ENCODE measurements around the gene NDUFA13.

NDUFA13 gene

DNA sequence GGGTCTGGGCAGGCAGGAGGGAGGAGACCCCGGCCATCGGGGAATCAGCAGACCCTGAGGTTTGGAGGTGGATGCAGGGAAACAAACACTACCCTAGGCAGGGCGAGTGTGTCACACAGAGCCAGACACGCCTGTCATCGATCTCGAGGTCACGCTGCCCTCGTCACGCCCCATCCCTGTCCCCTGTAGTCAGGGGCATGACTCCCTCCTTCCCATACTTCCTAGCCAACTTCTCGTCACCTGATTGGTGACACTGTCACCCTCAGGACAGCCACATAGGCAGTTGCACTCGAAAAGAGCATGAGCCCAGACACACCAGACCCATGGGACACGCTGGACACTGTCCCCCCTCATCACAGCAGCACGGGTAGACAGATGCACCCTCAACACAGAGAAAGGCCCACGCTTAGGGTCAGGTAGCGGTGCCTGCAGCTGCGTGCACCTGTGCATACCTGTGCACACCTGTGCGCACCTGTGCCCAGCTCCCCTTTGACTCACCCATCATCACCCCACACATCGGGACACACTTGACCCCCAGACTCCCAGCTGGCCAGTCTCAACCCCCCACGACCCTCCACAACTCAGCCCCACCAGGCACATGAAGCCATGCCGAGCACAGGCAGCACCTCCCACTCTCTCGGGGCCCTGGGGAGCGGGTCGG is 33.9 kb downstream of the NDUFA13 start:
- no peak for DNase-seq

GRCh38 chr19:19550485-19550929 is 34.5 kb downstream of the NDUFA13 start:
- no peak for DNase-seq

DNA sequence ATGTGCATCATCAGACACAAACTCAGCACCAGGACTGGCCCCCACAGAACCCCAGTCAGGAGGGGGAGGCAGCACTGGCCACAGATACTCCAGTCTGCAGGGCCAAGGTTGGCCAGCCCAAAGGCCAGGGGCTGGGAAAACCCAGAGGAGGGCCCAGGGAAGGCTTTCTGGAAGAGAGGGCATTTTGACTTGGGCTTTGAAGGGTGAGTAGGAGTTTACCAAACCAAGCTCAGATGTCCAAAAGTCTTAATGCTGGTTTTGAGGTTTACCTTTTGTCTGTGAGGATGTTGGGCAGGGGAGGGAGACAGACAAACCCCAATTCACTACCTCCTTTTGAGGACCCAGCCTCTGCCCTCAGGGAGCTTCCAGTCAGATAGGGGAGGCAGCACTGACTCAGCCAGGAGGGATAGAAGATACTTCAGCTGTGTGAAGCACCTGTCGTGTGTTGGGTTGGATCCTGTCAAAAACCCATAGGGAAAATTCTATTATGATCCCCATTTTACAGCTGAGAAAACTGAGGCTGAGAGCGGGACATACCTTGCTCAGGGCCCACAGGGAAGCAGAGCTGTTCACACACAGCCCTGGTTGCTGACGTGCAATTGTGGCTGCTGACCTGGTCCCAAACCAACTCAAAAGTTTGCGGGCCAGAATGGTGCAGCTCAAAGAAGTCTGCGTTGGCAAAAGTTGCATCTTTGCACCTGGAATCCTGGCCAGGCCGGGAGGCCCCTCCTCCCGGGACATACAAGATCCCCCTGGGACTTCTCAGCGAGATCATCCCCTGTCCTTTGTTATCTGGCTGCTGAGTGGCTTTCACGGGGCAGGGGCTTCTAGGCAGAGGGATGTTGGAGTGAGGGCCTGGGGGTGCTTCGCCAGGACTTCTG is 35.2 kb downstream of the NDUFA13 start:
- DNase-seq = no peak

GRCh38 chr19:19551853-19552192 is 35.8 kb downstream of the NDUFA13 start:
- DNase-seq = no peak

DNA sequence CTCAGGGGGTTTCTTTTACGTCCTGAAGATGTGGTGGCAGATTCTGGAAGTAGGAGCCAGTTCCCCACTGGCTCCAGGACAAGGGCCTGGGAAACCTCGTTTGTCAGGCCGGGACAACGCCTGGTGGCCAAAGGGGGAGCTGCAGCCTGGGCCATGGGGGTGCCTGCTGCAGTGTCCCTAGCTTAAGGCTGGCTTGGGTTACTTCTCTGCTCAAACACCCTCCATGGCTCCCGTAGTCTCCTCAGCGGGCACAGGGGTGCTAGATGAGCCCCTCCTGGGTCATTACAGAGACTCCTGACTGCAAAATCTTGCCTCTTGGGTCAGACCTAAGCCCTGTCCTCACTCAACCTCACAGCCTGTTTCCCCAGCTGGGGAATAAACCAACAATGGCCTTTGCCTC is 36.8 kb downstream of the NDUFA13 start:
- DNase-seq = no peak

GRCh38 chr19:19553670-19554069 is 37.6 kb downstream of the NDUFA13 start:
- no peak for DNase-seq

- no peak for DNase-seq
These were observed 38.3 kb downstream of the NDUFA13 start for GRCh38 chr19:19554074-19555023.

DNA sequence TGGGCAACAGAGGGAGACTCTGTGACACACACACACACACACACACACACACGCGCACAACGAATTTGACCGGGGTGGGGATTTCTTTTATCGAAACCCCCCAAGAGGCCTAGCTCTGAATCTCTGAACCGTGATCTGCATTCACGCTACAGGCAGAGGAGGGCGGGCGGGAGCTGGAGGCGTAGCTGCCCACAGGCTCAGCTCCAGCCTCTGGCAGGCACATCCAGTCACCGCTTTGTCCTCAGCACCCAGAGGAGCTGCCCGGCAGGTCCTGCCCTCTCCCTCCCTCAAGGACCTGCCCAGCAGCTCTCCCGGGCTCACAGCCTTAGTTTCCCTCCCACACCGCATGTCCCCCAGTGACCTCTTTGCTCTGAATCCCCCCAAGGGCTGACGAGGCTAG is 42.0 kb downstream of the NDUFA13 start:
- DNase-seq = no peak

DNA sequence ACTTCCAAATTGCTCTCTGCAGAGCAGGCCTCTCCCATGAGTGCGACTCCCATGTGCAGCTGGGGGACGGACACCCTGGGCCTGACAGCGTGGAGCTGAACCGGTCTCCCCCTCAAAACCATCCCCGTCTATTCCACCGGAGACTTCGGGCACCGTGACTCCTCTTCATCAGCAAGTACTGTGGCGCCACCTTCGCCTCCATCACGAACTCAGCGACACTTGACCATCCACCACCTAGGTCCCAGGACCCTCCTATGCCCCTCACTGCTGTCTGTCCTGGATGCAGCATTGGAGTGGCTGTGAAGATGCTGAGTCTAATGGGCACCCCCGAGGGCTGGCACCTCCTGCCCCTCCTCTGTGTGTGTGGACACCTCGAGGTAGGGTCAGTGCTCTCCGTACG is 42.6 kb downstream of the NDUFA13 start:
- no peak for DNase-seq

- DNase-seq = no peak
These were observed 43.9 kb downstream of the NDUFA13 start for GRCh38 chr19:19559931-19560330.

GRCh38 chr19:19561946-19562664 is 46.1 kb downstream of the NDUFA13 start:
- DNase-seq = no peak

- DNase-seq = no peak
These were observed 46.8 kb downstream of the NDUFA13 start for GRCh38 chr19:19562665-19563347.

DNA sequence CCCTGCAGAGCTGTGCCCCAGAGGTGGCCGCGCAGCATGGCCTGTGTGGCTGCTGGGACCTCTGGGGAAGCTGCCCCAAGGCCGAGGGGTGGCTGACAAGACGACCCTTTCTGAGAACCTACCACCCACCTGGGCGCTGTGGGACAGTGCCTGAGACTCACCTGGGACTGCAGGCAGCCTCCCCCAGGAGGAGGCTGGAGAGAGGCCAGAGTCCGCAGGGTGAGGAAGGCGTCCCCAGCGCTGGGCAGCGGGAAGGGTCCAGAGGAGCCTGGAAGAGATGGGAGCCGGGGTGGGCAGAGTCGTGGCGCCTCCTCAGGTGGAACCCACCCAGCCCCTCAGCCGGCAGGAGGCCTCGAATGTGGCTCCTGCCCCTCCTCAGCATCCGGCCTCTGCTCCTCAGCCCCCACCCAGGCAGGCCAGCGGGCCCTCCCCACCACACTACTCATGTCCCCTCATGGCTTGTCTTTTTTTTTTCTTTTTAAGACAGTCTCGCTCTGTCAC is 47.4 kb downstream of the NDUFA13 start:
- DNase-seq = no peak

DNA sequence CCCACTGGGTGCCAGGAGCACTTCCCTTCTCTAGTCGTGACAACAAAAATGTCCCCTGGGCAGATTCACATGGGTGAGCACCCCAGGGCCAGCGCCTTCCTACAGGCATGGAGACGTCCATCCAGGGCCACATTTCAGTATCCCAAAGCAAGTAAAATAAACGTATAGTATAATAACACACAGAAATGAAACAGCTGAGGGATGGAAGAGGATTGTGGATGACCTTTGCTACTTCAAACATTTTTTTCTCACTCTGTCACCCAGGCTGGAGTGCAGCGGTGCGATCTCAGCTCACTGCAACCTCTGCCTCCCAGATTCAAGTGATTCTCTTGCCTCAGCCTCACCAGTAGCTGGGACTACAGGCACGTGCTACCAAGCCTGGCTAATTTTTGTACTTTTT is 50.3 kb downstream of the NDUFA13 start:
- DNase-seq = no peak

DNA sequence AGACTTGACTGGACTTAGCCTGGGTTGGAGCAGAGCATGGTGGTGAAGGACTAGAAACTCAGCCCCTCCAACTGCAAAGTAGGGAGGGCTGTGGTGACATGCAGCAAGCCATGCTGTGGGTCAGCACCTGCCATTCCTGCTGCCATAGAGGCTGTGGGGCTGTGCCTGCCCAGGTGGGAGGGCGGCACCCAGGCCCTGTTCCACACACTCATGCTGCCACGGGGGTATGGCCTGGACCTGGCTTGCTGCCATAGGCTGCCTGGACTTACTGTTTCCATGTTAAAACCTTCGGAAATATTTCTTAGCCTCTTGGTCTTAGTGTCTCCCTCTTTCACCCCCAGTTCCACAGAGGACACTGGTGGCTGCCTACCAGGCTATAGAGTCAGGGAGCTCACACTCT is 51.4 kb downstream of the NDUFA13 start:
- DNase-seq = no peak

GRCh38 chr19:19568802-19569756 is 53.1 kb downstream of the NDUFA13 start:
- DNase-seq = no peak

DNA sequence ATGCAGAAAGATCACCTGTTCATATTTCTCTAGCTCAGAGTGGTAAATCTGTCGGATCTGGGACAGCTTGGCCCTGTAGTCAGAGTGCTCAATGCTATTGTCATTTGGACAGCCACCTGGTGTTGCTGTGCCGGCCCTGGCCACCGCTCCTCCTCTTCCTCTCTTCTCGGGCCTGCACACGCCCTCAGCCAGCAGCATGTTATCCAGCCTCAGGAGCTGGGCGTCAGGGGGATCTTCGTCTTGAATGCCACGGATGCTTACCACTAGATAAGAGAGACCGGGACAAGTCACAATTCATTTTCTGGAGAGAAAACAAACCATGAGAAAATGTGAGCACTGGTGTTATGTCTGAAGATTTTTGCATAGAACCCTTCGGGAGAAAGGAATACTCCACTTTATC is 54.5 kb downstream of the NDUFA13 start:
- DNase-seq = no peak

DNA sequence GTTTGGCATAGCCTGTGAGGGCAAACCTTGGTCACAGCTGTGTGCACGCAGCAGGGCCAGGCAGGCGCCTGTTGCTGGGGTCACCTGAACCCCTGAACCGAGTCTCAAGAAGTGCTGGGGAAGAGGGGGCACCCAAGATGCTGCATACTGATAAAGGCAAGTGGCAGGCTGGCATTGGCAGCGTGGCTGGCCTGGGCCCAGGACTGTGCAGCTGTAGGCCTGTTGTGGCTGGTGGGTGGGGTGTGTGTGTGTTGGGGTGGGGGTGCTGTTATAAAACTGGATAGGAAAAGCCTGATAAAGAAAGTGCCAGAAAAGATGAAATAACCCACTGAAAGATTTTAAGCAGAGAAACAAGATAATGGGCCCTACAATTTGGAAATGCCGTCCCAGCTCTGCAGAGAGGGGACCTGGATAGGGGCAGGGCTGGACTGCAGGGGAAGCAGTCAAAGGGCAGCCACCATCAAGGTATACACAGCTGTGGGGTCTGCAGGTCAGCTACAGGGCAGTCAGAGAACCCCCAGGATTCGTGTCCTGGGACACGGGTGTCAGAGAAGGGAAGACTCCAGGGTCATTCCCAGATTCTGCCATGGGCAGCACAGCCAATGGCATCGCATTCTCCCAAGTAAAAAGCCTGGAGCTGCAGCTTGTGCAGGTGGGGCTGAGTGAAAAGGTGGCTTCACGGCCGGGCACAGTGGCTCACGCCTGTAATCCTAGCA is 55.2 kb downstream of the NDUFA13 start:
- no peak for DNase-seq

DNA sequence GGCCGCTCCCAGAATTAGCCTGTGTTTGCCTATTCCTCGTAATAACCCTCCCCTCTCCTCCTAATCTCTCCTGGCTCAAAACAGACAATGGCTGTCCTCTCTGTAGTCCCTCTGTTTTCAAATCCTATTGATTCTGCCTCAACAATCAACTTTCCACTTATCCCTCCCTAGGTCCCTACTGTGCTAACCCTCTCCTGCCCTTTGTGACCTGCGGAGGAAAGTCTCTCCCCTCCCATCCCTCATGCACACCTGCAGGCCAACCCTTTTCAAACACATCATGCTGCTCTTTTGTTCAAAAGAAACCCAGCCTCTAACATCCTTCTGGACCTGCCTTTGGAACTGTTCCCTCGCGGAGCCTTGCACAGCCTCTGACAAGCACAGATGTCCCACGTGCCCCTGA is 59.4 kb downstream of the NDUFA13 start:
- DNase-seq = no peak
